HepG2 (cell line): Measurements from ENCODE around the gene HDAC5. TPM values are rescaled to one million over a fixed set of nuclear protein-coding genes. Genes with fewer than 3 reads are reported as not detected.

Source experiments
- ADNP ChIP-seq: sonication (generic); formaldehyde crosslinking; IDR thresholded peaks from 2 replicates; pipeline ENCODE4 v1.4.0; 2020; ENCODE audit warnings: missing genetic modification reagents
- ARHGAP35 ChIP-seq: sonication (generic); formaldehyde crosslinking; IDR thresholded peaks from 2 replicates; pipeline ENCODE4 v1.9.0; 2022; ENCODE audit warnings: mild to moderate bottlenecking, inconsistent platforms, moderate library complexity, missing genetic modification reagents, borderline replicate concordance
- ARNT2 ChIP-seq: sonication (generic); formaldehyde crosslinking; IDR thresholded peaks from 2 replicates; pipeline ENCODE4 v1.8.0; 2022; ENCODE audit warnings: mild to moderate bottlenecking, low read depth, missing genetic modification reagents, moderate library complexity
- BHLHE40 ChIP-seq: IDR thresholded peaks from 2 replicates; pipeline ENCODE4 v1.6.1; 2011; ENCODE audit warnings: low read length, improper control_type of control experiment
- EHMT2 ChIP-seq: fragments of 200-600 bp; sonication (generic); IDR thresholded peaks from 2 replicates; pipeline ENCODE4 v1.7.0; 2017; ENCODE audit warnings: antibody characterized with exemption, low read depth, low read length, borderline replicate concordance
- FOXO1 ChIP-seq: sonication (generic); formaldehyde crosslinking; IDR thresholded peaks from 2 replicates; pipeline ENCODE4 v1.4.0; 2020; ENCODE audit warnings: missing genetic modification reagents
- GATAD2A ChIP-seq: IDR thresholded peaks from 2 replicates; pipeline ENCODE4 v1.6.1; 2016
- HOXA7 ChIP-seq: sonication (generic); formaldehyde crosslinking; IDR thresholded peaks from 2 replicates; pipeline ENCODE4 v1.8.1; 2022; ENCODE audit warnings: mild to moderate bottlenecking, missing genetic modification reagents, moderate library complexity
- JDP2 ChIP-seq: sonication (generic); formaldehyde crosslinking; IDR thresholded peaks from 2 replicates; pipeline ENCODE4 v1.8.1; 2022; ENCODE audit warnings: missing genetic modification reagents, borderline replicate concordance
- MED1 ChIP-seq: sonication (generic); formaldehyde crosslinking; IDR thresholded peaks from 2 replicates; pipeline ENCODE4 v1.4.0; 2020; ENCODE audit warnings: missing genetic modification reagents
- MEIS1 ChIP-seq: sonication (generic); formaldehyde crosslinking; IDR thresholded peaks from 2 replicates; pipeline ENCODE4 v1.9.0; 2021; ENCODE audit warnings: mild to moderate bottlenecking, missing genetic modification reagents, moderate library complexity, borderline replicate concordance
- NR1H2 ChIP-seq: sonication (generic); formaldehyde crosslinking; IDR thresholded peaks from 2 replicates; pipeline ENCODE4 v1.8.1; 2022; ENCODE audit warnings: low read depth, missing genetic modification reagents, borderline replicate concordance
- PHB2 ChIP-seq: fragments of 450-650 bp; IDR thresholded peaks from 2 replicates; pipeline ENCODE4 v1.6.1; 2018; ENCODE audit not compliant: partially characterized antibody
- PHF20 ChIP-seq: sonication (generic); formaldehyde crosslinking; IDR thresholded peaks from 2 replicates; pipeline ENCODE4 v1.5.0; 2020; ENCODE audit warnings: mild to moderate bottlenecking, missing genetic modification reagents
- RFX1 ChIP-seq: fragments of 450-650 bp; IDR thresholded peaks from 2 replicates; pipeline ENCODE4 v1.6.1; 2017
- RORA ChIP-seq: sonication (generic); formaldehyde crosslinking; IDR thresholded peaks from 2 replicates; pipeline ENCODE4 v1.5.0; 2020; ENCODE audit warnings: mild to moderate bottlenecking, missing genetic modification reagents, moderate library complexity
- SMARCE1 ChIP-seq: fragments of 450-650 bp; IDR thresholded peaks from 2 replicates; pipeline ENCODE4 v1.6.1; 2017; ENCODE audit warnings: borderline replicate concordance
- SMYD3 ChIP-seq: sonication (generic); formaldehyde crosslinking; IDR thresholded peaks from 2 replicates; pipeline ENCODE4 v1.8.1; 2023; ENCODE audit warnings: mild to moderate bottlenecking, missing genetic modification reagents
- SSRP1 ChIP-seq: IDR thresholded peaks from 2 replicates; pipeline ENCODE4 v1.6.1; 2016; ENCODE audit warnings: control low read depth
- TEAD2 ChIP-seq: sonication (generic); formaldehyde crosslinking; IDR thresholded peaks from 2 replicates; pipeline ENCODE4 v1.9.0; 2021; ENCODE audit warnings: missing genetic modification reagents
- YEATS2 ChIP-seq: sonication (generic); formaldehyde crosslinking; IDR thresholded peaks from 2 replicates; pipeline ENCODE4 v1.4.0; 2020; ENCODE audit warnings: missing genetic modification reagents, borderline replicate concordance
- ZEB1 ChIP-seq: IDR thresholded peaks from 2 replicates; pipeline ENCODE4 v1.6.1; 2012; ENCODE audit warnings: mild to moderate bottlenecking, low read depth, inconsistent platforms; ENCODE audit not compliant: insufficient replicate concordance
- ZFP36L1 ChIP-seq: sonication (generic); formaldehyde crosslinking; IDR thresholded peaks from 2 replicates; pipeline ENCODE4 v1.8.0; 2022; ENCODE audit warnings: mild to moderate bottlenecking, missing genetic modification reagents, moderate library complexity
- ZMYM2 ChIP-seq: sonication (generic); formaldehyde crosslinking; IDR thresholded peaks from 2 replicates; pipeline ENCODE4 v1.8.0; 2022; ENCODE audit warnings: mild to moderate bottlenecking, missing genetic modification reagents
- ZNF569 ChIP-seq: sonication (generic); formaldehyde crosslinking; IDR thresholded peaks from 2 replicates; pipeline ENCODE4 v1.5.0; 2020; ENCODE audit warnings: mild to moderate bottlenecking, missing genetic modification reagents, moderate library complexity, borderline replicate concordance
- polyA plus RNA-seq, 8 experiments: library from polyadenylated mRNA; depleted of rRNA in 3 of 8; stranded (reverse) in 7 of 8; unstranded in 1 of 8; fragments of >200 nt; fragmentation: Illumina TruSeq in 4 of 8; extraction: Trizol in 4 of 8; gene quantifications; 2 replicates each; pipeline versions ENCODE4 v1.2.1 to v1.2.3, GENCODE V29; 2011 to 2016; ENCODE audit warnings: low read depth in 4 of 8, missing spikeins in 1 of 8, mixed read lengths in 1 of 8; ENCODE audit not compliant: insufficient read depth in 1 of 8
- total RNA-seq, 5 experiments: library from RNA; depleted of rRNA; stranded (reverse); fragments of >200 nt; fragmentation: Illumina TruSeq; extraction: Trizol; gene quantifications; 2 replicates each; pipeline ENCODE4 v1.2.3, GENCODE V29; 2016; ENCODE audit warnings: low read depth in 1 of 5
- TF ChIP-seq, protein P1 (sequence below): sonication (generic); formaldehyde crosslinking; IDR thresholded peaks from 2 replicates; pipeline ENCODE4 v1.5.1; 2020; ENCODE audit warnings: missing genetic modification reagents, mild to moderate bottlenecking, borderline replicate concordance
- TF ChIP-seq, protein P2 (sequence below): sonication (generic); formaldehyde crosslinking; IDR thresholded peaks from 2 replicates; pipeline ENCODE4 v1.4.0; 2020; ENCODE audit warnings: missing genetic modification reagents
- TF ChIP-seq, protein P3 (sequence below): sonication (generic); formaldehyde crosslinking; conservative IDR thresholded peaks from 2 replicates; pipeline ENCODE4 v1.5.0; 2020; ENCODE audit warnings: missing genetic modification reagents

HDAC5 gene
- total and polyA plus RNA-seq, 2 of the 13 experiments (the other 11 are each of a cell fraction or from before 2014, with no cell fraction given): 46.4 to 85.4 TPM

DNA sequence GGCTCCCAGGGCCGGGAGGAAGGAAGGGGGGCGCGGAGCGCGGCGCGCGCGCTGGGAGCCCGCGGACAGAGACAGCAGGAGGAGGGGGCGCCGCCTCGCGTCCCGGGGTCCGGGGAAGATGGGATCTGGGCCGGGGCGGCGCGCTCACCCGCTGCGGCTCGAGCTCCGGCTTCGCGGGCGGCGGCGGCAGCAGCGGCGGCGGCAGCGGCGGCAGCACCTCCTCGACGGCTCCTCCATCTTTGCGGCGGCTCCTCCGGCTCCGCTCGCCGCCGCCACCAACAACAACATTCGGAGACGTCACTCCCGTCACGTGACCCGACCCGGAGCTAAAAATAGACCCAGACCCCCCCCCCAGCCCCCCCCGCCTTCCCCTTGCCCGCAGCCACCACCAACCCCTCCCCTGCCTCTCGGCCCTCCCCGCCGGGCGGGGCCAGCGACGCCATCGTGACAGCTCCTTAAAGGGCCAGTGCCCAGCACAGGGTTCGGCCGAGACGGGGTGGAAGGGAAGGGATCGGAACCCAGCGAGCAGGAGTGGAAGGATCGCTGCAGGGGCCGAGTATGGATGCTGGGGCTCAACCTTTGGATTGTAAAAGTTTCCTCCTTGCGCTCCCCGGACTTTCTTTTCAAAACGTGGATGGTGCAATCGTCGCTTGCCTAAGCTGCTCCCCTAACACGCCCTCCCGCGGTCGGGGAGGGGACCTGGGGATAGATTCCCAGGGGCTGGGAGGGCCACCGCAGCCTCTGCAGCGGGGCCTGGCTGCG is at the start of gene HDAC5 (continued):
- TF ChIP-seq MEIS1 (CRISPR knock-in tag) (peak; percentile 50; the same call in 1 of the 2 replicates), YEATS2 (peak; percentile 57; the same call in 1 of the 2 replicates), ADNP (CRISPR knock-in tag) (peak; percentile 91; the same call in 1 of the 2 replicates), ZEB1 (no peak), RFX1 (no peak), RORA (CRISPR knock-in tag) (no peak), EHMT2 (no peak), SSRP1 (CRISPR knock-in tag) (no peak), MED1 (CRISPR knock-in tag) (peak; percentile 43), FOXO1 (CRISPR knock-in tag) (peak; percentile 53), ZNF569 (CRISPR knock-in tag) (no peak), SMARCE1 (no peak), ARNT2 (CRISPR knock-in tag) (no peak), ARHGAP35 (0 out of 2 replicates have a peak, but pooled peaks have one; percentile 71), BHLHE40 (peak; percentile 86), TEAD2 (CRISPR knock-in tag) (no peak), PHB2 (no peak), SMYD3 (CRISPR knock-in tag) (no peak), HOXA7 (CRISPR knock-in tag) (no peak), ZFP36L1 (peak; percentile 79; the same call in 1 of the 2 replicates), NR1H2 (no peak), PHF20 (CRISPR knock-in tag) (peak; percentile 59; the same call in 1 of the 2 replicates), GATAD2A (peak; percentile 73; the same call in 1 of the 2 replicates), ZMYM2 (CRISPR knock-in tag) (no peak), JDP2 (no peak)
- TF ChIP-seq, protein P1, sequence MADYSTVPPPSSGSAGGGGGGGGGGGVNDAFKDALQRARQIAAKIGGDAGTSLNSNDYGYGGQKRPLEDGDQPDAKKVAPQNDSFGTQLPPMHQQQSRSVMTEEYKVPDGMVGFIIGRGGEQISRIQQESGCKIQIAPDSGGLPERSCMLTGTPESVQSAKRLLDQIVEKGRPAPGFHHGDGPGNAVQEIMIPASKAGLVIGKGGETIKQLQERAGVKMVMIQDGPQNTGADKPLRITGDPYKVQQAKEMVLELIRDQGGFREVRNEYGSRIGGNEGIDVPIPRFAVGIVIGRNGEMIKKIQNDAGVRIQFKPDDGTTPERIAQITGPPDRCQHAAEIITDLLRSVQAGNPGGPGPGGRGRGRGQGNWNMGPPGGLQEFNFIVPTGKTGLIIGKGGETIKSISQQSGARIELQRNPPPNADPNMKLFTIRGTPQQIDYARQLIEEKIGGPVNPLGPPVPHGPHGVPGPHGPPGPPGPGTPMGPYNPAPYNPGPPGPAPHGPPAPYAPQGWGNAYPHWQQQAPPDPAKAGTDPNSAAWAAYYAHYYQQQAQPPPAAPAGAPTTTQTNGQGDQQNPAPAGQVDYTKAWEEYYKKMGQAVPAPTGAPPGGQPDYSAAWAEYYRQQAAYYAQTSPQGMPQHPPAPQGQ (CRISPR knock-in tag): no peak; the same call in 1 of the 2 replicates
- TF ChIP-seq, protein P2, sequence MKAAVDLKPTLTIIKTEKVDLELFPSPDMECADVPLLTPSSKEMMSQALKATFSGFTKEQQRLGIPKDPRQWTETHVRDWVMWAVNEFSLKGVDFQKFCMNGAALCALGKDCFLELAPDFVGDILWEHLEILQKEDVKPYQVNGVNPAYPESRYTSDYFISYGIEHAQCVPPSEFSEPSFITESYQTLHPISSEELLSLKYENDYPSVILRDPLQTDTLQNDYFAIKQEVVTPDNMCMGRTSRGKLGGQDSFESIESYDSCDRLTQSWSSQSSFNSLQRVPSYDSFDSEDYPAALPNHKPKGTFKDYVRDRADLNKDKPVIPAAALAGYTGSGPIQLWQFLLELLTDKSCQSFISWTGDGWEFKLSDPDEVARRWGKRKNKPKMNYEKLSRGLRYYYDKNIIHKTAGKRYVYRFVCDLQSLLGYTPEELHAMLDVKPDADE (CRISPR knock-in tag): no peak
- TF ChIP-seq, protein P3, sequence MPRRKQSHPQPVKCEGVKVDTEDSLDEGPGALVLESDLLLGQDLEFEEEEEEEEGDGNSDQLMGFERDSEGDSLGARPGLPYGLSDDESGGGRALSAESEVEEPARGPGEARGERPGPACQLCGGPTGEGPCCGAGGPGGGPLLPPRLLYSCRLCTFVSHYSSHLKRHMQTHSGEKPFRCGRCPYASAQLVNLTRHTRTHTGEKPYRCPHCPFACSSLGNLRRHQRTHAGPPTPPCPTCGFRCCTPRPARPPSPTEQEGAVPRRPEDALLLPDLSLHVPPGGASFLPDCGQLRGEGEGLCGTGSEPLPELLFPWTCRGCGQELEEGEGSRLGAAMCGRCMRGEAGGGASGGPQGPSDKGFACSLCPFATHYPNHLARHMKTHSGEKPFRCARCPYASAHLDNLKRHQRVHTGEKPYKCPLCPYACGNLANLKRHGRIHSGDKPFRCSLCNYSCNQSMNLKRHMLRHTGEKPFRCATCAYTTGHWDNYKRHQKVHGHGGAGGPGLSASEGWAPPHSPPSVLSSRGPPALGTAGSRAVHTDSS (CRISPR knock-in tag): no peak
